HG02852 (cell line): Measurements from ENCODE around the gene SUPV3L1.
A peak's percentile ranks its signal among the peaks of the same experiment; 100 is the strongest.
"Not testable (repeated sequence)": the region's sequence is repeated elsewhere in the genome, so short reads cannot be mapped to it uniquely, and the experiment has no call there.

ENCODE experiments used
- ATAC-seq: cut with Tn5 transposase; IDR thresholded peaks from one replicate; pipeline ENCODE4 v1.9.1; 2021; ENCODE audit warnings: mild to moderate bottlenecking, moderate library complexity; ENCODE audit not compliant: unreplicated experiment

The SUPV3L1 gene

GRCh38 chr10:69179743-69180524 lies at the start of gene SUPV3L1:
Gene SUPV3L1 (plus strand): TSS chr10:69180234. CDS start chr10:69180292, 58 bp downstream.
- peak; percentile 85 for ATAC-seq

- ATAC-seq: no peak
Measured at GRCh38 chr10:69130251-69130650, 49.8 kb upstream of the SUPV3L1 start.

- no peak for ATAC-seq
Measured at GRCh38 chr10:69139961-69140360, 40.1 kb upstream of the SUPV3L1 start.

GRCh38 chr10:69141304-69141703 lies 38.7 kb upstream of the SUPV3L1 start:
- ATAC-seq: no peak

- not testable (repeated sequence) for ATAC-seq
Measured at GRCh38 chr10:69142074-69142473, 38.0 kb upstream of the SUPV3L1 start.

- ATAC-seq: no peak
Measured at GRCh38 chr10:69142983-69143382, 37.1 kb upstream of the SUPV3L1 start.

- no peak for ATAC-seq
Measured at GRCh38 chr10:69145329-69145728, 34.7 kb upstream of the SUPV3L1 start.

GRCh38 chr10:69145864-69146263 lies 34.2 kb upstream of the SUPV3L1 start:
- no peak for ATAC-seq

GRCh38 chr10:69146759-69147158 lies 33.3 kb upstream of the SUPV3L1 start:
- ATAC-seq: no peak

GRCh38 chr10:69151984-69152383 lies 28.1 kb upstream of the SUPV3L1 start:
- ATAC-seq: no peak

GRCh38 chr10:69153227-69153626 lies 26.8 kb upstream of the SUPV3L1 start:
- no peak for ATAC-seq

- ATAC-seq: no peak
Measured at GRCh38 chr10:69160809-69161241, 19.2 kb upstream of the SUPV3L1 start.

GRCh38 chr10:69168493-69168892 lies 11.5 kb upstream of the SUPV3L1 start:
- no peak for ATAC-seq

GRCh38 chr10:69172241-69172982 lies 7.6 kb upstream of the SUPV3L1 start:
- ATAC-seq: no peak

GRCh38 chr10:69175326-69175725 lies 4.7 kb upstream of the SUPV3L1 start:
- ATAC-seq: not testable (repeated sequence)

- ATAC-seq: no peak
Measured at GRCh38 chr10:69176823-69177222, 3.2 kb upstream of the SUPV3L1 start.

GRCh38 chr10:69179089-69179742 lies 818 bp upstream of the SUPV3L1 start:
- peak; percentile 34 for ATAC-seq

- no peak for ATAC-seq
Measured at GRCh38 chr10:69180525-69181204, 631 bp downstream of the SUPV3L1 start.

- ATAC-seq: no peak
Measured at GRCh38 chr10:69181433-69181832, 1.4 kb downstream of the SUPV3L1 start.

GRCh38 chr10:69182005-69182404 lies 2.0 kb downstream of the SUPV3L1 start:
- no peak for ATAC-seq

GRCh38 chr10:69186524-69186923 lies 6.5 kb downstream of the SUPV3L1 start:
- no peak for ATAC-seq
